Tibial nerve (tissue), 4 donors: Measurements from ENCODE around the gene ZFYVE26. TPM values are rescaled to one million over a fixed set of nuclear protein-coding genes. Genes with fewer than 3 reads are reported as not detected.

Experiments
- DNase-seq, 2 donors: peaks; one replicate each; pipeline ENCODE4 v3.0.0-alpha.2; 2019; ENCODE audit warnings: low spot score in 2 of 2
- H3K27ac ChIP-seq, 4 donors: fragments of 200-600 bp; sonication (generic) in 3 of 4; one replicate each; pipeline ENCODE4 v1.5.1; 2017 to 2019; ENCODE audit warnings: mild to moderate bottlenecking in 1 of 4
- H3K27me3 ChIP-seq, 2 donors: fragments of 200-600 bp; sonication (generic) in 1 of 2; one replicate each; pipeline versions ENCODE4 v1.5.1 to v1.6.0; 2017 to 2019
- H3K36me3 ChIP-seq, 3 donors: fragments of 200-600 bp; sonication (generic); one replicate each; pipeline ENCODE4 v1.5.1; 2018 to 2019
- H3K4me1 ChIP-seq, 4 donors: fragments of 200-600 bp; sonication (generic) in 3 of 4; one replicate each; pipeline ENCODE4 v1.5.1; 2017 to 2019
- H3K4me3 ChIP-seq, 4 donors: fragments of 200-600 bp; sonication (generic) in 3 of 4; one replicate each; pipeline ENCODE4 v1.5.1; 2017 to 2019; ENCODE audit warnings: mild to moderate bottlenecking in 1 of 4, moderate library complexity in 1 of 4
- H3K9me3 ChIP-seq, 4 donors: fragments of 200-600 bp; sonication (generic) in 3 of 4; one replicate each; pipeline ENCODE4 v1.5.1; 2017 to 2019
- CTCF ChIP-seq, 5 experiments: fragments of 200-600 bp in 3 of 5; fragments of 450-650 bp in 2 of 5; sonication (generic) in 3 of 5; IDR thresholded peaks; one replicate each; pipeline ENCODE4 v1.5.1; 2016 to 2019; ENCODE audit warnings: antibody characterized with exemption in 5 of 5, mild to moderate bottlenecking in 3 of 5, moderate library complexity in 2 of 5
- EP300 ChIP-seq, 2 donors: sonication (generic); formaldehyde crosslinking; IDR thresholded peaks; one replicate each; pipeline ENCODE4 v1.6.1; 2017; ENCODE audit warnings: antibody characterized with exemption in 2 of 2, mild to moderate bottlenecking in 1 of 2
- POLR2A ChIP-seq, 2 donors: fragments of 450-650 bp; IDR thresholded peaks; one replicate each; pipeline ENCODE4 v1.6.1; 2017; ENCODE audit warnings: antibody characterized with exemption in 2 of 2, mild to moderate bottlenecking in 2 of 2, moderate library complexity in 2 of 2
- WGBS, 2 donors: methylation state at CpG; one replicate each; pipeline ENCODE4 v1.1.5; 2018; 5-methylcytosine and 5-hydroxymethylcytosine counted together
- total RNA-seq, 4 donors: library from RNA; depleted of rRNA; stranded (reverse); fragments of >200 nt; gene quantifications; one replicate each; pipeline ENCODE4 v1.1.0, GENCODE V29; 2016

The ZFYVE26 gene
- total RNA-seq, 4 donors from 2014 or later: 22.4 to 74.4 (median 36.3) TPM

GRCh38 chr14:67733616-67734015 is 82.8 kb downstream of the ZFYVE26 start:
- Histone ChIP-seq H3K27me3 (no peaks in the 10 kb centered on the region), H3K9me3 (no peaks in the 10 kb centered on the region), H3K36me3 (no peaks in the 10 kb centered on the region), H3K4me1 (no peaks in the 10 kb centered on the region), H3K4me3 (no peak overlapping the region), H3K27ac (no peak overlapping the region)
- WGBS, 2 donors: 69 to 77% methylated on average over 4 of the region's 4 CpGs
- no peak for DNase-seq
- no peak for TF ChIP-seq EP300 (IDR thresholded peaks at IDR 0.05)
- TF ChIP-seq POLR2A (IDR thresholded peaks at IDR 0.05): no peak
- no peak for TF ChIP-seq CTCF (IDR thresholded peaks at IDR 0.05)

- DNase-seq: no peak
- no peak overlapping the region for H3K4me3 ChIP-seq
- no peak overlapping the region for H3K27ac ChIP-seq
- TF ChIP-seq CTCF (IDR thresholded peaks at IDR 0.05) (no peak), POLR2A (IDR thresholded peaks at IDR 0.05) (no peak), EP300 (IDR thresholded peaks at IDR 0.05) (no peak)
- no peaks in the 10 kb centered on the region for H3K4me1 ChIP-seq
- no peaks in the 10 kb centered on the region for H3K27me3 ChIP-seq
- 50 to 51% methylated on average over 20 to 21 of the region's 21 CpGs for WGBS, 2 donors
- H3K36me3 ChIP-seq: no peaks in the 10 kb centered on the region
- H3K9me3 ChIP-seq: no peaks in the 10 kb centered on the region
Observed at GRCh38 chr14:67729072-67729885, 87.1 kb downstream of the ZFYVE26 start.

- no peak for DNase-seq
- TF ChIP-seq CTCF (IDR thresholded peaks at IDR 0.05) (no peak), POLR2A (IDR thresholded peaks at IDR 0.05) (no peak), EP300 (IDR thresholded peaks at IDR 0.05) (no peak)
- Histone ChIP-seq H3K9me3 (no peaks in the 10 kb centered on the region), H3K36me3 (no peaks in the 10 kb centered on the region), H3K27me3 (no peaks in the 10 kb centered on the region), H3K4me1 (no peaks in the 10 kb centered on the region), H3K27ac (no peak overlapping the region), H3K4me3 (no peak overlapping the region)
Observed at GRCh38 chr14:67728258-67728657, 88.1 kb downstream of the ZFYVE26 start.

- no peaks in the 10 kb centered on the region for H3K9me3 ChIP-seq
- no peak for DNase-seq
- H3K36me3 ChIP-seq: no peaks in the 10 kb centered on the region
- TF ChIP-seq EP300 (IDR thresholded peaks at IDR 0.05) (no peak), CTCF (IDR thresholded peaks at IDR 0.05) (no peak)
- 94 to 95% methylated on average over 7 of the region's 7 CpGs for WGBS, 2 donors
- H3K4me3 ChIP-seq: no peak overlapping the region
- peaks cover 0 to 3% (median 0%) of the 10 kb centered on the region in 4 donors for H3K4me1 ChIP-seq
- no peak overlapping the region for H3K27ac ChIP-seq
- H3K27me3 ChIP-seq: no peaks in the 10 kb centered on the region
Observed at GRCh38 chr14:67727361-67727760, 89.0 kb downstream of the ZFYVE26 start.

GRCh38 chr14:67725171-67725570 is 91.2 kb downstream of the ZFYVE26 start:
- Histone ChIP-seq H3K27ac (no peak overlapping the region), H3K4me3 (no peak overlapping the region), H3K36me3 (no peaks in the 10 kb centered on the region), H3K4me1 (peaks cover 0 to 9% (median 0%) of the 10 kb centered on the region in 4 donors), H3K27me3 (no peaks in the 10 kb centered on the region), H3K9me3 (no peaks in the 10 kb centered on the region)
- no peak for DNase-seq
- TF ChIP-seq CTCF (IDR thresholded peaks at IDR 0.05) (no peak), POLR2A (IDR thresholded peaks at IDR 0.05) (no peak), EP300 (IDR thresholded peaks at IDR 0.05) (no peak)
- WGBS, 2 donors: 90 to 92% methylated on average over 5 of the region's 5 CpGs
